Tibial artery (tissue), 4 donors: ENCODE data around the gene DLG1.
A peak's percentile ranks its signal among the peaks of the same experiment; 100 is the strongest.

Experiments
- DNase-seq, 2 donors: peaks; one replicate each; pipeline ENCODE4 v3.0.0-alpha.2; 2019
- H3K27ac ChIP-seq, 2 donors: fragments of 200-600 bp; sonication (generic) in 1 of 2; 1 replicate in 1 of 2; 2 replicates in 1 of 2; pipeline ENCODE4 v1.5.1; 2018 to 2019; ENCODE audit warnings: mild to moderate bottlenecking in 1 of 2
- H3K27me3 ChIP-seq, 2 donors: fragments of 200-600 bp; sonication (generic) in 1 of 2; one replicate each; pipeline versions ENCODE4 v1.5.1 to v1.6.0; 2016 to 2019
- H3K36me3 ChIP-seq, 3 donors: fragments of 200-600 bp; sonication (generic) in 2 of 3; one replicate each; pipeline ENCODE4 v1.5.1; 2016 to 2019; ENCODE audit warnings: mild to moderate bottlenecking in 2 of 3
- H3K4me1 ChIP-seq, 4 donors: fragments of 200-600 bp; sonication (generic) in 2 of 4; 1 replicate in 3 of 4; 2 replicates in 1 of 4; pipeline ENCODE4 v1.5.1; 2016 to 2019
- H3K4me3 ChIP-seq, 2 donors: fragments of 200-600 bp; sonication (generic) in 1 of 2; 1 replicate in 1 of 2; 2 replicates in 1 of 2; pipeline ENCODE4 v1.5.1; 2018 to 2019; ENCODE audit warnings: mild to moderate bottlenecking in 2 of 2
- H3K9me3 ChIP-seq, 3 donors: fragments of 200-600 bp; sonication (generic) in 1 of 3; one replicate each; pipeline ENCODE4 v1.5.1; 2016 to 2019
- intact Hi-C: fragments of 100-400 bp; cut with DNase I; formaldehyde crosslinking; loops from one replicate; pipeline ENCODE4 v1.15.0; 2023; ENCODE audit warnings: low total_unique reads
- TF ChIP-seq, protein P1 (sequence below), 2 experiments: fragments of 200-600 bp in 1 of 2; fragments of 450-650 bp in 1 of 2; IDR thresholded peaks; one replicate each; pipeline ENCODE4 v1.5.1; 2017 to 2019; ENCODE audit warnings: antibody characterized with exemption in 2 of 2, mild to moderate bottlenecking in 1 of 2, moderate library complexity in 1 of 2

Gene DLG1

DNA sequence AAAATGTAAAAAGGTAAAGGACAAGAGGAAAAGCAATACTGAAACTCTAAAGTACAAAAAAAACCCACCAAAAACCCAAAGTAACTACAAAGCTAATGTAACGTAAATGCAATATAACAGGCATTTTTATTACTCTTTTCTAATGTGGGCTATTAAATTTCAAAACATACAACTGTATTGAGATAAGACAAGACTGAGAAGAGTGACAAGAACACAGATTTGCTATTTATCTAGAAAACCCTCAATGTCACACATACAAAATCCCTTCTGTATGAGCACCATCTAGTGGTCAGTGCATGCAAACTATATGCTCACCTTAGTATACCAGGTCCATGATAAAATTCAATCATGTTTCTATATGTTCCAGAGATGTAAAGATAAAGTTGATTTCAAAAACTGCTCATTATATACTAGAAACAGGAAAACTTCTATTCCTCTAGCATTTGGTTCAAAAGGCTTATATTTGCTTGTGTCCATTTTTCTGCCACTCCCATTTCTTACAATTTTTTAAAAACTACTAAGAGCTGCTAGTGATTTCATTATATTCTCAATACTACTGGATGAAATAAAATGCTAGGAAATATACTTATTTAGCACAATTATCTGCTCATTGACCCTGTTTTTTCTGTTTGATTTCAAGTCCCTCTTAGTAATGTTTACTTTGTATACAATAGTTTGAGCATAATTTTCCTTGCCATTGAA lies 111.4 kb downstream of the DLG1 start:
- TF ChIP-seq, protein P1, sequence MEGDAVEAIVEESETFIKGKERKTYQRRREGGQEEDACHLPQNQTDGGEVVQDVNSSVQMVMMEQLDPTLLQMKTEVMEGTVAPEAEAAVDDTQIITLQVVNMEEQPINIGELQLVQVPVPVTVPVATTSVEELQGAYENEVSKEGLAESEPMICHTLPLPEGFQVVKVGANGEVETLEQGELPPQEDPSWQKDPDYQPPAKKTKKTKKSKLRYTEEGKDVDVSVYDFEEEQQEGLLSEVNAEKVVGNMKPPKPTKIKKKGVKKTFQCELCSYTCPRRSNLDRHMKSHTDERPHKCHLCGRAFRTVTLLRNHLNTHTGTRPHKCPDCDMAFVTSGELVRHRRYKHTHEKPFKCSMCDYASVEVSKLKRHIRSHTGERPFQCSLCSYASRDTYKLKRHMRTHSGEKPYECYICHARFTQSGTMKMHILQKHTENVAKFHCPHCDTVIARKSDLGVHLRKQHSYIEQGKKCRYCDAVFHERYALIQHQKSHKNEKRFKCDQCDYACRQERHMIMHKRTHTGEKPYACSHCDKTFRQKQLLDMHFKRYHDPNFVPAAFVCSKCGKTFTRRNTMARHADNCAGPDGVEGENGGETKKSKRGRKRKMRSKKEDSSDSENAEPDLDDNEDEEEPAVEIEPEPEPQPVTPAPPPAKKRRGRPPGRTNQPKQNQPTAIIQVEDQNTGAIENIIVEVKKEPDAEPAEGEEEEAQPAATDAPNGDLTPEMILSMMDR (IDR thresholded peaks at IDR 0.05): peak; percentile 68 to 77
- no peaks in the 10 kb centered on the region for H3K27me3 ChIP-seq
- H3K9me3 ChIP-seq: no peaks in the 10 kb centered on the region
- no peak overlapping the region for H3K27ac ChIP-seq
- H3K36me3 ChIP-seq: no peaks in the 10 kb centered on the region
- peaks cover 0 to 2% (median 0%) of the 10 kb centered on the region in 4 donors for H3K4me1 ChIP-seq
- intact Hi-C loops: loop anchor here (5.0 kb wide), 1 partner anchor 210 kb away; no protein-coding TSS in a partner anchor
- no peak overlapping the region for H3K4me3 ChIP-seq
- DNase-seq: no peak

DNA sequence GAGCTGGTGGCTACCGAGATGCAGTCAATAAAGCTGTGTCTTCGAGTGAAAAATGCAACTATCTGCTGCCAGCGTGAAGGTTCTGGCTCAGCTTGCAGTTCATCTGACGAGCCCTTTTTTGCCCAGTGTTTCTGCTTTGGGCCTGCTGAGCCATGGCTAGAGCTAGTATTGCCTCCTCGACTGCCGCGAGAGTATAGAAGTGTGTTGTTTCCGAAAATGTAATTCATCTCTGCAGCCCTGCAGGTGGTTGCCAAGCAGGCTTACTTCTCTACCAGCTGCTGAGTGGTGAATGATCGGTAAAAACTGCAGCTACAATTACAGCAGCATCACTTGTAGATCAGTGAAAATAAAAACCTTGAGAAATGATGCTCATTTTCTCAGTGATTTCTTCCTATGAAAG lies 114.8 kb downstream of the DLG1 start:
- TF ChIP-seq, protein P1 (IDR thresholded peaks at IDR 0.05): no peak
- Histone ChIP-seq H3K36me3 (no peaks in the 10 kb centered on the region), H3K27ac (no peak overlapping the region), H3K9me3 (no peaks in the 10 kb centered on the region), H3K27me3 (no peaks in the 10 kb centered on the region), H3K4me3 (no peak overlapping the region), H3K4me1 (peaks cover 0 to 15% (median 0%) of the 10 kb centered on the region in 4 donors)
- DNase-seq: no peak
- intact Hi-C loops: no loop called here

DNA sequence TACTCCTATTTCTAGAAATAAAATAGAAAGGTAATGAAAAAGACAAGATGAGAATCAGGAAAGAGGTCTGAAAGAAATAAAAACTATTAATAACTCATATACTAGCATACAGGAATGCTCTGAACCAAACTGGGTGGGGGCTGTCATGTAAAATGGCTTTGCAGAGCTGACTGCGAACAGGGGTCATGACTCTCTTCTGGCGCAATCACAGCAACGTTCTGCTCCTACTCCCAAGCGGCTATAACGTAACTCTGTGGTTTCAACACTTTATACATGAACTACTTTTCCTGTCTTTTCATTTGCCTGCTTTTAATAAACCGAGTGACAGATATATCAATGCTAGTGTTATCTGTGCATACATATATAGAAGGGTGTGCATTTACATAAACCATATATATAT lies 116.7 kb downstream of the DLG1 start:
- Histone ChIP-seq H3K4me1 (peaks cover 0 to 15% (median 0%) of the 10 kb centered on the region in 4 donors), H3K9me3 (no peaks in the 10 kb centered on the region), H3K36me3 (no peaks in the 10 kb centered on the region), H3K27ac (no peak overlapping the region), H3K4me3 (no peak overlapping the region), H3K27me3 (no peaks in the 10 kb centered on the region)
- peak in 1 of 2 donors; percentile 25 for DNase-seq
- TF ChIP-seq, protein P1 (IDR thresholded peaks at IDR 0.05): no peak
- intact Hi-C loops: no loop called here

- intact Hi-C loops: no loop called here
- H3K36me3 ChIP-seq: no peaks in the 10 kb centered on the region
- TF ChIP-seq, protein P1 (IDR thresholded peaks at IDR 0.05): no peak
- no peaks in the 10 kb centered on the region for H3K9me3 ChIP-seq
- peaks cover 0 to 15% (median 0%) of the 10 kb centered on the region in 4 donors for H3K4me1 ChIP-seq
- no peak overlapping the region for H3K27ac ChIP-seq
- H3K4me3 ChIP-seq: no peak overlapping the region
- no peaks in the 10 kb centered on the region for H3K27me3 ChIP-seq
- DNase-seq: no peak
Observed at GRCh38 chr3:197178998-197179397, 119.4 kb downstream of the DLG1 start.

- intact Hi-C loops: no loop called here
- Histone ChIP-seq H3K9me3 (no peaks in the 10 kb centered on the region), H3K4me1 (no peaks in the 10 kb centered on the region), H3K36me3 (no peaks in the 10 kb centered on the region), H3K27ac (no peak overlapping the region), H3K27me3 (no peaks in the 10 kb centered on the region), H3K4me3 (no peak overlapping the region)
- TF ChIP-seq, protein P1 (IDR thresholded peaks at IDR 0.05): no peak
- DNase-seq: no peak
Observed at GRCh38 chr3:197175503-197175902, 122.9 kb downstream of the DLG1 start.
